Inferior parietal cortex (tissue), 1 donor: ENCODE measurements around the gene IDH3B.

ENCODE experiments used
- DNase-seq: peaks from one replicate; pipeline ENCODE4 v3.0.0-alpha.2; 2016; ENCODE audit errors: extremely low spot score

IDH3B gene

GRCh38 chr20:2617099-2617714 is 46.8 kb downstream of the IDH3B start:
- no peak for DNase-seq

- DNase-seq, result no peak
Observed at GRCh38 chr20:2616634-2617033, 47.4 kb downstream of the IDH3B start.

- DNase-seq, result no peak
Observed at GRCh38 chr20:2612073-2612472, 51.9 kb downstream of the IDH3B start.

GRCh38 chr20:2610941-2611720 is 52.9 kb downstream of the IDH3B start:
- no peak for DNase-seq

- DNase-seq, result no peak
Observed at GRCh38 chr20:2610326-2610725, 53.7 kb downstream of the IDH3B start.
